ENCODE results near the gene BEST1.

- TF ChIP-seq CTCF (IDR thresholded peaks at IDR 0.05) (no peak), EZH2phosphoT487 (IDR thresholded peaks at IDR 0.05) (no peak), EZH2 (IDR thresholded peaks at IDR 0.05) (no peak)
Observed at GRCh38 chr11:61907871-61908729, 42.1 kb upstream of the BEST1 start.

All from neural progenitor cell (in vitro differentiated cells).